ENCODE measurements around the gene FZD10.

The FZD10 gene

GRCh38 chr12:130164936-130165335 is 2.7 kb downstream of the FZD10 start:
- no peak for TF ChIP-seq CTCF (IDR thresholded peaks at IDR 0.05)

GRCh38 chr12:130166306-130166705 is 4.0 kb downstream of the FZD10 start:
- TF ChIP-seq CTCF (IDR thresholded peaks at IDR 0.05): no peak

- no peak for TF ChIP-seq CTCF (IDR thresholded peaks at IDR 0.05)
Measured at GRCh38 chr12:130167537-130167936, 5.3 kb downstream of the FZD10 start.

GRCh38 chr12:130169256-130169655 is 7.0 kb downstream of the FZD10 start:
- TF ChIP-seq CTCF (IDR thresholded peaks at IDR 0.05): no peak

GRCh38 chr12:130169924-130170323 is 7.7 kb downstream of the FZD10 start:
- TF ChIP-seq CTCF (IDR thresholded peaks at IDR 0.05): no peak

GRCh38 chr12:130170611-130171010 is 8.3 kb downstream of the FZD10 start:
- no peak for TF ChIP-seq CTCF (IDR thresholded peaks at IDR 0.05)

GRCh38 chr12:130177635-130178242 is 15.5 kb downstream of the FZD10 start:
- no peak for TF ChIP-seq CTCF (IDR thresholded peaks at IDR 0.05)

GRCh38 chr12:130178282-130178681 is 16.0 kb downstream of the FZD10 start:
- TF ChIP-seq CTCF (IDR thresholded peaks at IDR 0.05): no peak
